ENCODE data around the gene SMARCA2.

- TF ChIP-seq SUZ12 (IDR thresholded peaks at IDR 0.05; ENCODE audit: extremely low read depth, insufficient read depth, insufficient read length) (no peak), YY1 (IDR thresholded peaks at IDR 0.05; ENCODE audit: insufficient read depth, insufficient read length) (no peak)
Observed at GRCh38 chr9:2153630-2154217, 138.6 kb downstream of the SMARCA2 start.
